ENCODE results near the gene PCDHA2. TPM values are rescaled to one million over a fixed set of nuclear protein-coding genes. Genes with fewer than 3 reads are reported as not detected.
"Not testable (repeated sequence)": the region's sequence is repeated elsewhere in the genome, so short reads cannot be mapped to it uniquely, and the experiment has no call there.

PCDHA2 gene
- under 1 TPM in 1 of 2 donors, not detected in 1; 0.14 TPM for total RNA-seq
- long read RNA-seq, donor 1: 0 reads
- long read RNA-seq, donor 2: 0 reads

DNA sequence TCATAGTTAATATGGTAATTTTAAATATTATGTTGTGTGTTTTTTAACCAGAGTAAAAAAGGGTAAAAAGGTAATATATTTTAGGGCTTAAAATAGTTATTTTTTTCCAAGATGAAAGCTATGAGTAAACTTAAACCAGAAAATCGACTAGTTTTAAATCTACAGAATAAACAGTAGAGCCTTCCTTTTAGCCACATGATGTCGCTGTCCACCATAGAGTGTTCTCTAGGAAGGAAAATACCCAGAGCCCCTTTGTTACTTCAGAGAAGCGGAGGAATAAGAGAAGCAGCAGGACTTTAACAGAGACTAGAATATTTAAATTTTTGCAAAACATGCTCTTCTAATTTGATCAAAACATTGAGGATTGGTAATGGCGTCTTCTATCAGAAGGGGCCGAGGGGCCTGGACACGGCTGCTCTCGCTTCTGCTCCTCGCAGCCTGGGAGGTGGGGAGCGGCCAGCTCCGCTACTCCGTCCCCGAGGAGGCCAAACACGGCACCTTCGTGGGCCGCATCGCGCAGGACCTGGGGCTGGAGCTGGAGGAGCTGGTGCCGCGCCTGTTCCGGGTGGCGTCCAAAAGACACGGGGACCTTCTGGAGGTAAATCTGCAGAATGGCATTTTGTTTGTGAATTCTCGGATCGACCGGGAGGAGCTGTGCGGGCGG is at the start of gene PCDHA2:
Gene PCDHA2 (plus strand): TSS at position 258 of the 664 bp plus-strand sequence.
- intact Hi-C loops (cut with DNase I): no loop called here

DNA sequence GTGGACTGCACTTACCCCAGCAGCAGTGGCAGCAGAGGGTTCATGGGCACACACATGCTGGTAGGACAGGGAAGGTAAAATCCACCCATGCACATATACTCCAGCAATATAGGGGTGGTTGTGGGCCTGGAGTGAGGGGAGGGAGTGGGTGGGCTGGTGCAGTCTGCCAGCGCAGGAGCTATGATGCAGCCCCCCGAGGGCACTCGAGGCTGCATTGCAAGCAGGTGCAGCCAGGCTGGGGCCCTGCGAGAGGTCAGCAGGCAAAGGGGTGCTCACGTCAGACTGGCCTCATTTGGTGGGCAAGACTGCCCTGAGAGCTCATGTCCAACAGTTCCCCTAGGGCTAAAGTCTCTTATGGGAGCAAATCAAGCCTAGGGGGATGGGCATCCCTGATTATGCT is 41.1 kb upstream of the PCDHA2 start:
- DNase-seq (ENCODE audit: low spot score): peak; percentile 42
- intact Hi-C loops (cut with DNase I): no loop called here

More for the DNA sequence above, at the start of gene PCDHA2:
- DNase-seq (ENCODE audit: low spot score): no peak

DNA sequence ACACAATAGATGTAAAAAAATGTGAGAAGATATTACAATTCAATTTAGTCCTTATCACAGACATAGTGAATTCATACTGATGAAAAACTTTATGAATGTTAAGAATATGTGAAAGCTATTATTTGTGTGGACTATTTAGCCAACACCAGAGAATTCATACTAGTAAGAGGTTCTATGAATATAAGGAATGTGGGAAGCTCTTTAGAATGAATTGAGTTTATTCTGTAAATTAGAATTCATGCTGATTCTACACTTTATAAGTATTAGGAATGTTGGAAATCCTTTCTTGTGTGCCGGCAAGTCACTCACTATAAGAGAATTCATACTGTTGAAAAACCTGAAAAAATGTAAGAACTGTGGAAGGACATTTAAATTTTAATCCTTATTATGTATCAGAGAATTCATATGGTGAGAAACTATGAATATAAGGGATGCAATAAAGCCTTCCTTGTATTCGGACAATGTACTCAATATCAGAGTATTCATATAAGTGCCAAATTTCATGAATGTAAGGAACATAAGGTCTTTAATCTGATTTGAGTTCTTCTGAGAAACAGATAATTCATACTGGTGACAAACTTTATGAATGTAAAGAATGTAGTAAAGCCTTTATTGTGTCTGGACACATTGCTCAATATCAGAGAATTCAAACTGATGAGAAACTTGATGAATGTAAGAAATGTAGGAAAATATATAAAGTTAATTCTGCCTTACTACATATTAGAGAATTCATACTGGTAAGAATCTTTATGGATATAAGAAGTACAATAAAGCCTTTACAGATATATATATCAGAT is 30.3 kb upstream of the PCDHA2 start:
- no peak for DNase-seq (ENCODE audit: low spot score)
- intact Hi-C loops (cut with DNase I): no loop called here

DNA sequence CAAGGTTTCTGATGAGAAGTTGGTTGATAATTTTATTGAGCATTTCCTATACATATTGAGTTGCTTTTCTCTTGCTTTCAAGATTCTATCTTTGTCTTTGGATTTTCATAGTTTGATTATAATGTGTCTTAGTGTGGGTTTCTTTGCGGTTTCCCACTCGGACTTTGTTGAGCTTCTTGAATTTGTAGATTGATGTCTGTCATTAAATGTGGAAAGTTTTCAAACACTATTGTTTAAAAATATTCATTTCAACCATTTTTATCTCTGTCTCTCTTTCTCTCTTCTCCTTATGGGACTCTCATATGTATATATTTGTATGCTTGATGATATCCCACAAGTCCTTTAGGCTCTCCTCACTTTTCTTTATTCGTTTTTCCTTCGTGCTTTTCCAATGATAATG is 27.2 kb upstream of the PCDHA2 start:
- DNase-seq (ENCODE audit: low spot score): no peak

DNA sequence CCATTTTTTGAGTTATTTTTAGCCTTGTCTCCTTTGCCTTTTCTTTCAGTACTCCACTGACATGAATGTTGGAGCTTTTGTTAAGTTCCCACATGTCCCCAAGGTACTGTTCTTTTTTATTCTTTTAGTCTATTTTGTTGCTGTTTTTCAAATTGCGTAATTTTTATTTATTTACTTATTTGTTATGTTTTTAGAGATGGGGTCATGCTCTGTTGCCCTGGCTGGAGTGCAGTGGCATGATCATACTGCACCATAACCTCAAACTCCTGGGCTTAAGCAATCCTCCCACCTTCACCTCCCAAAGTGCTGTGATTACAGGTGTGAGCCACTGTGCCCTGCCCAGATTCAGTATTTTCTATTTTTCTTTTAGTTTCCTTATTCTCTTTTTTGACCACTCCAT is 14.1 kb upstream of the PCDHA2 start:
- DNase-seq (ENCODE audit: low spot score): no peak
- intact Hi-C loops (cut with DNase I): no loop called here

More for the DNA sequence above, 27.2 kb upstream of the PCDHA2 start:
- intact Hi-C loops (cut with DNase I): no loop called here

DNA sequence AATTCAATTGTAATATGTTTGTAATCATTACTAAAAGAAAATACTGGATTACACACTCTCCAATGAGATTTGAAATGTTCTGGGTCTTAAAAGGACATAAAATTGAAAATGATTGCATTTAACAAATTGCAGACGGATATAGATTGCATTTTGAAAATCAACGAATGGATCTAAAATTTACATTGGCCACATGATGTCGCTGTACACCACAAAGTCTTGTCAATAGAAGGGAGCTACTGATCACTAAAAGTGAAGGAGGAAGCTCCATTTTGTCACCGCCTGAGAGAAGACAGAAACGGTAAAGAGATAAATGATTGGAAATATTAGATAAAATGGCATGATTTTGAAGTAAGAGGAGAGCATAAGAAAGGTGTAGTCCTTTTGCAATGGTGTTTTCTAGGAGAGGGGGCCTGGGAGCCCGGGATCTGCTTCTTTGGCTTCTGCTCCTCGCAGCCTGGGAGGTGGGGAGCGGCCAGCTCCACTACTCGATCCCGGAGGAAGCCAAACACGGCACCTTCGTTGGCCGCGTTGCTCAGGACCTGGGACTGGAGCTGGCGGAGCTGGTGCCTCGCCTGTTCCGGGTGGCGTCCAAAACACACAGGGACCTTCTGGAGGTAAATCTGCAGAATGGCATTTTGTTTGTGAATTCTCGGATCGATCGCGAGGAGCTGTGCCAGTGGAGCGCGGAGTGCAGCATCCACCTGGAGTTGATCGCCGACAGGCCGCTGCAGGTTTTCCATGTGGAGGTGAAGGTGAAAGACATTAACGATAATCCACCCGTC is 8.6 kb upstream of the PCDHA2 start, which contains the start of gene PCDHA1:
Gene PCDHA1 (plus strand): TSS at position 236 of the 782 bp plus-strand sequence.
- intact Hi-C loops (cut with DNase I): no loop called here
- DNase-seq (ENCODE audit: low spot score): no peak

DNA sequence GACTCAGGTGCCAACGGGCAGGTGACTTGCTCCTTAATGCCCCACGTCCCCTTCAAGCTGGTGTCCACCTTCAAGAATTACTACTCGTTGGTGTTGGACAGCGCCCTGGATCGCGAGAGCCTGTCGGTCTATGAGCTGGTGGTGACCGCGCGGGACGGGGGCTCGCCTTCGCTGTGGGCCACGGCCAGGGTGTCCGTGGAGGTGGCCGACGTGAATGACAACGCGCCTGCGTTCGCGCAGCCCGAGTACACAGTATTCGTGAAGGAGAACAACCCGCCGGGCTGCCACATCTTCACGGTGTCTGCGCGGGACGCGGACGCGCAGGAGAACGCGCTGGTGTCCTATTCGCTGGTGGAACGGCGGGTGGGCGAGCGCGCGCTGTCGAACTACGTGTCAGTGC is 7.2 kb upstream of the PCDHA2 start:
- DNase-seq (ENCODE audit: low spot score); intact Hi-C loops (cut with DNase I): not testable (repeated sequence)

DNA sequence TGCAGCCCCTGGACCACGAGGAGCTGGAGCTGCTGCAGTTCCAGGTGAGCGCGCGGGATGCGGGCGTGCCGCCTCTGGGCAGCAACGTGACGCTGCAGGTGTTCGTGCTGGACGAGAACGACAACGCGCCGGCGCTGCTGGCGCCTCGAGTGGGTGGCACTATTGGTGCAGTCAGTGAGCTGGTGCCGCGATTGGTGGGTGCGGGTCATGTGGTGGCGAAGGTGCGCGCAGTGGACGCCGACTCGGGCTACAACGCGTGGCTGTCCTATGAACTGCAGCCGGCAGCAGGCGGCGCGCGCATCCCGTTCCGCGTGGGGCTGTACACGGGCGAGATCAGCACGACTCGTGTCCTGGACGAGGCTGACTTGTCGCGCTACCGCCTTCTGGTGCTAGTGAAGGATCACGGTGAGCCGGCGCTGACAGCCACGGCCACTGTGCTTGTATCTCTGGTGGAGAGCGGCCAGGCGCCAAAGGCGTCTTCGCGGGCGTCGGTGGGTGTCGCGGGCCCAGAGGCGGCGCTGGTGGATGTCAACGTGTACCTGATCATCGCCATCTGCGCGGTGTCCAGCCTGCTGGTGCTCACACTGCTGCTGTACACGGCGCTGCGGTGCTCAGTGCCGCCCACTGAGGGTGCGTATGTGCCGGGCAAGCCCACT is 6.7 kb upstream of the PCDHA2 start:
- intact Hi-C loops (cut with DNase I); DNase-seq (ENCODE audit: low spot score): not testable (repeated sequence)

DNA sequence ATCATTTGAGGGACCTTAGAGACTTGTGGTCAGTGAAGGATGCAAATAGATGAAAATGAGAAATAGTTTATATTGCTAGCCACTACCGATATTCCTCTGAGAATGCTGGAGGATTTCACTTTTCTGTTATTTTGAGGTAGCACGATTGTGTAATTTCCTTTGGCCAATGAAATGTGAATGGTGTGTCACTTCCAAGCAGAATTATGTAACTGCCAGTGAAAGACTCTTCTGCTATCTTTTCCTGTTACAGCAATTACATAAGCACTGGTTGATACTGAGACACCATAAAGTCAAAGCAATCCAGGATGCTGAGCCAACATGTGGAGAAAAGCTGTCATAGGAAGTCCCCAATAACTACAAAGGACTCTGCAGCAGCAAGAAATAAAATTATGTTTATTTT is 3.6 kb upstream of the PCDHA2 start:
- DNase-seq (ENCODE audit: low spot score): no peak
- intact Hi-C loops (cut with DNase I): no loop called here

DNA sequence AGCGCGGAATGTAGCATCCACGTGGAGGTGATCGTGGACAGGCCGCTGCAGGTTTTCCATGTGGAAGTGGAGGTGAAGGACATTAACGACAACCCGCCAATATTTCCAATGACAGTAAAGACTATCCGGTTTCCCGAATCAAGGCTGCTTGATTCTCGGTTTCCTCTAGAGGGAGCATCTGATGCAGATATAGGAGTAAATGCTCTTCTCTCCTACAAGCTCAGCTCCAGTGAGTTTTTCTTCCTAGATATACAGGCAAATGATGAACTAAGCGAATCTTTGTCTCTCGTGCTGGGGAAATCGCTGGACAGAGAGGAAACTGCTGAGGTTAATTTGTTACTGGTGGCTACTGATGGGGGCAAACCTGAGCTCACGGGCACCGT is 598 bp downstream of the PCDHA2 start:
- intact Hi-C loops (cut with DNase I): no loop called here
- DNase-seq (ENCODE audit: low spot score): no peak

DNA sequence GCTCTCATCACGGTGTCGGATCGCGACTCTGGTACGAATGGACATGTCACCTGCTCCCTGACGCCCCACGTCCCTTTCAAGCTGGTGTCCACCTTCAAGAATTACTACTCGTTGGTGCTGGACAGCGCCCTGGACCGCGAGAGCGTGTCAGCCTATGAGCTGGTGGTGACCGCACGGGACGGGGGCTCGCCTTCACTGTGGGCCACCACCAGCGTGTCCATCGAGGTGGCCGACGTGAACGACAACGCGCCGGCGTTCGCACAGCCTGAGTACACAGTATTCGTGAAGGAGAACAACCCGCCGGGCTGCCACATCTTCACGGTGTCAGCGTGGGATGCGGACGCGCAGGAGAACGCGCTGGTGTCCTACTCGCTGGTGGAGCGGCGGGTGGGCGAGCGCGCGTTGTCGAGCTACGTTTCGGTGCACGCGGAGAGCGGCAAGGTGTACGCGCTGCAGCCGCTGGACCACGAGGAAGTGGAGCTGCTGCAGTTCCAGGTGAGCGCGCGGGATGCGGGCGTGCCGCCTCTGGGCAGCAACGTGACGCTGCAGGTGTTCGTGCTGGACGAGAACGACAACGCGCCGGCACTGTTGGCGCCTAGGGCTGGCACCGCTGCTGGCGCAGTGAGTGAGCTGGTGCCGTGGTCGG is 1.5 kb downstream of the PCDHA2 start:
- intact Hi-C loops (cut with DNase I): not testable (repeated sequence)
- peak; percentile 76 for DNase-seq (ENCODE audit: low spot score)

DNA sequence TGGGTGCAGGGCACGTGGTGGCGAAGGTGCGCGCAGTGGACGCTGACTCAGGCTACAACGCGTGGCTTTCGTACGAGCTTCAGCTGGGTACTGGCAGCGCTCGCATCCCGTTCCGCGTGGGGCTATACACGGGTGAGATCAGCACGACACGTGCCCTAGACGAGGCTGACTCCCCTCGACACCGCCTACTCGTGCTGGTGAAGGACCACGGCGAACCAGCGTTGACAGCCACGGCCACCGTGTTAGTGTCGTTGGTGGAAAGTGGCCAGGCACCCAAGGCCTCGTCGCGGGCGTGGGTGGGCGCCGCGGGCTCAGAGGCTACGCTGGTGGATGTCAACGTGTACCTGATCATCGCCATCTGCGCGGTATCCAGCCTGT is 2.1 kb downstream of the PCDHA2 start:
- DNase-seq (ENCODE audit: low spot score): peak; percentile 77
- intact Hi-C loops (cut with DNase I): no loop called here

DNA sequence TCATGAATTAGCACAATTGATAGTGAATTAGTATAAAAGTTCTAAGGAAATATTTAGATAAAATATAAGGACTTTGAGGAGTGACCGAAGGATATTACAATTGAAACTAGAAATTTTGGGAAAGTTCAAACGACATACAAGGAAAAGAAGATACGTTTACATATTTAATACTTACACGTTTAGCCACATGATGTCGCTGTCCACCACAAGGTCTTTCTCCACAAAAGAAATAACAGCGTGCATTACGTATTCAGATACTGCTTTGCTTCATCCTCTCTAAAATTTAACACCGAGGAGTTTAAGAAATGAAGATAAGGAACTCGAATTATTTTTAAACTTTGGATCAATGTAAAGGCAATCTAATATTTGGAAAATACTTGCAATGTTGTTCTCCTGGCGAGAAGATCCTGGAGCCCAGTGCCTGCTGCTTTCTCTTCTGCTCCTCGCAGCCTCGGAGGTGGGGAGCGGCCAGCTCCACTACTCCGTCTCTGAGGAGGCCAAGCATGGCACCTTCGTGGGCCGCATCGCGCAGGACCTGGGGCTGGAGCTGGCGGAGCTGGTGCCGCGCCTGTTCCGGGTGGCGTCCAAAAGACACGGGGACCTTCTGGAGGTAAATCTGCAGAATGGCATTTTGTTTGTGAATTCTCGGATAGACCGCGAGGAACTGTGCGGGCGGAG is 6.3 kb downstream of the PCDHA2 start, which contains the start of gene PCDHA3:
Gene PCDHA3 (plus strand): TSS at position 242 of the 678 bp plus-strand sequence.
- no peak for DNase-seq (ENCODE audit: low spot score)
- intact Hi-C loops (cut with DNase I): no loop called here

DNA sequence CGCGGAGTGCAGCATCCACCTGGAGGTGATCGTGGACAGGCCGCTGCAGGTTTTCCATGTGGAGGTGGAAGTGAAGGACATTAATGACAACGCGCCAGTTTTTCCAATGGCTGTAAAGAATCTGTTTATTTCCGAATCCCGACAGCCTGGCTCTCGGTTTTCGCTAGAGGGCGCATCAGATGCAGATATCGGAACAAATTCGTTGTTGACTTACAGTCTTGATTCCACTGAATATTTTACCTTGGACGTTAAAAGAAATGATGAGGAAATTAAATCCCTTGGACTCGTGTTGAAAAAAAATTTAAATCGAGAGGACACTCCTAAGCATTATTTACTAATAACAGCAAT is 6.8 kb downstream of the PCDHA2 start:
- intact Hi-C loops (cut with DNase I): no loop called here
- DNase-seq (ENCODE audit: low spot score): no peak

DNA sequence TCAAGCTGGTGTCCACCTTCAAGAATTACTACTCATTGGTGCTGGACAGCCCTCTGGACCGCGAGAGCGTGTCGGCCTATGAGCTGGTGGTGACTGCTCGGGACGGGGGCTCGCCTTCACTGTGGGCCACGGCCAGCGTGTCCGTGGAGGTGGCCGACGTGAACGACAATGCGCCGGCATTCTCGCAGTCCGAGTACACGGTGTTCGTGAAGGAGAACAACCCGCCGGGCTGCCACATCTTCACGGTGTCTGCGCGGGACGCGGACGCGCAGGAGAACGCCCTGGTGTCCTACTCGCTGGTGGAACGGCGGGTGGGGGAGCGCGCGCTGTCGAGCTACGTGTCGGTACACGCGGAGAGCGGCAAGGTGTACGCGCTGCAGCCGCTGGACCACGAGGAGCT is 7.7 kb downstream of the PCDHA2 start:
- intact Hi-C loops (cut with DNase I); DNase-seq (ENCODE audit: low spot score): not testable (repeated sequence)

DNA sequence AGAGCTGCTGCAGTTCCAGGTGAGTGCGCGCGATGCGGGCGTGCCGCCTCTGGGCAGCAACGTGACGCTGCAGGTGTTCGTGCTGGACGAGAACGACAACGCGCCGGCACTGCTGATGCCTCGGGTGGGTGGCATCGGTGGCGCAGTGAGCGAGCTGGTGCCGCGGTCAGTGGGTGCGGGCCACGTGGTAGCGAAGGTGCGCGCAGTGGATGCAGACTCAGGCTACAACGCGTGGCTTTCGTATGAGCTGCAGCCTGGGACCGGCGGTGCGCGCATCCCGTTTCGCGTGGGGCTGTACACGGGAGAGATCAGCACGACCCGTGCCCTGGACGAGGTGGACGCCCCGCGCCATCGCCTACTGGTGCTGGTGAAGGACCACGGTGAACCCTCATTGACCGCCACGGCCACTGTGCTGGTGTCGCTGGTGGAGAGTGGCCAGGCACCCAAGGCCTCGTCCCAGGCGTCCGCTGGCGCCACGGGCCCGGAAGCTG is 8.2 kb downstream of the PCDHA2 start:
- DNase-seq (ENCODE audit: low spot score): no peak
- intact Hi-C loops (cut with DNase I): no loop called here

DNA sequence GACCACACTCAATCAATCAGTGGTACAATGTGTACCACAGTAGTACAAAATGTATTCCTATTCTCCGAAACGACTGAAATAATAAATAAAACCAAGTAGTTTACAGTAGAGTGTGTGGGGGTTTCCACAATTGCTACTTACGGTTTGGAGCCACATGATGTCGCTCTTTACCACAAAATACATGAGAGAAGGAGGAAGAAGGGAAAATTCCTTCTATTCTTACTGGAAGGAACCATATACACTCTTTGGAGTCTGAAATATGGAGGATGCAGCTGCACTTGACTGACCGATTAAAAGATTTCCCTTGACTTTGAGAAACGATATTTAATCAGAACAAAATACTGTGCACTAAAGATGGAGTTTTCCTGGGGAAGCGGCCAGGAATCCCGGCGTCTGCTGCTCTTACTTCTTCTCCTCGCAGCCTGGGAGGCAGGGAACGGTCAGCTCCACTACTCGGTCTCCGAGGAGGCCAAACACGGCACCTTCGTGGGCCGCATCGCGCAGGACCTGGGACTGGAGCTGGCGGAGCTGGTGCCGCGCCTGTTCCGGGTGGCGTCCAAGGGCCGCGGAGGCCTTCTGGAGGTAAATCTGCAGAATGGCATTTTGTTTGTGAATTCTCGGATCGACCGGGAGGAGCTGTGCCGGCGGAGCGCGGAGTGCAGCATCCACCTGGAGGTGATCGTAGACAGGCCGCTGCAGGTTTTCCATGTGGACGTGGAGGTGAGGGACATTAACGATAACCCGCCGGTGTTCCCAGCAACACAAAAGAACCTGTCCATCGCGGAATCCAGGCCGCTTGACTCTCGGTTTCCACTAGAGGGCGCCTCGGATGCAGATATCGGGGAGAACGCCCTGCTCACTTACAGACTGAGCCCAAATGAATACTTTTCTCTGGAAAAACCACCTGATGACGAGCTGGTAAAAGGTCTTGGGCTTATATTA is 12.5 kb downstream of the PCDHA2 start, which contains the start of gene PCDHA4:
Gene PCDHA4 (plus strand): TSS at position 235 of the 942 bp plus-strand sequence.
- intact Hi-C loops (cut with DNase I): no loop called here
- no peak for DNase-seq (ENCODE audit: low spot score)

All from posterior vena cava (tissue), 2 donors.